ENCODE results near the gene MOB1B. TPM values are rescaled to one million over a fixed set of nuclear protein-coding genes. Genes with fewer than 3 reads are reported as not detected.

Gene MOB1B
- total and polyA plus RNA-seq, 2 of the 13 experiments (the other 11 are each of a cell fraction or from before 2014, with no cell fraction given): 3.9 to 4.0 TPM

- TF ChIP-seq, protein P1, sequence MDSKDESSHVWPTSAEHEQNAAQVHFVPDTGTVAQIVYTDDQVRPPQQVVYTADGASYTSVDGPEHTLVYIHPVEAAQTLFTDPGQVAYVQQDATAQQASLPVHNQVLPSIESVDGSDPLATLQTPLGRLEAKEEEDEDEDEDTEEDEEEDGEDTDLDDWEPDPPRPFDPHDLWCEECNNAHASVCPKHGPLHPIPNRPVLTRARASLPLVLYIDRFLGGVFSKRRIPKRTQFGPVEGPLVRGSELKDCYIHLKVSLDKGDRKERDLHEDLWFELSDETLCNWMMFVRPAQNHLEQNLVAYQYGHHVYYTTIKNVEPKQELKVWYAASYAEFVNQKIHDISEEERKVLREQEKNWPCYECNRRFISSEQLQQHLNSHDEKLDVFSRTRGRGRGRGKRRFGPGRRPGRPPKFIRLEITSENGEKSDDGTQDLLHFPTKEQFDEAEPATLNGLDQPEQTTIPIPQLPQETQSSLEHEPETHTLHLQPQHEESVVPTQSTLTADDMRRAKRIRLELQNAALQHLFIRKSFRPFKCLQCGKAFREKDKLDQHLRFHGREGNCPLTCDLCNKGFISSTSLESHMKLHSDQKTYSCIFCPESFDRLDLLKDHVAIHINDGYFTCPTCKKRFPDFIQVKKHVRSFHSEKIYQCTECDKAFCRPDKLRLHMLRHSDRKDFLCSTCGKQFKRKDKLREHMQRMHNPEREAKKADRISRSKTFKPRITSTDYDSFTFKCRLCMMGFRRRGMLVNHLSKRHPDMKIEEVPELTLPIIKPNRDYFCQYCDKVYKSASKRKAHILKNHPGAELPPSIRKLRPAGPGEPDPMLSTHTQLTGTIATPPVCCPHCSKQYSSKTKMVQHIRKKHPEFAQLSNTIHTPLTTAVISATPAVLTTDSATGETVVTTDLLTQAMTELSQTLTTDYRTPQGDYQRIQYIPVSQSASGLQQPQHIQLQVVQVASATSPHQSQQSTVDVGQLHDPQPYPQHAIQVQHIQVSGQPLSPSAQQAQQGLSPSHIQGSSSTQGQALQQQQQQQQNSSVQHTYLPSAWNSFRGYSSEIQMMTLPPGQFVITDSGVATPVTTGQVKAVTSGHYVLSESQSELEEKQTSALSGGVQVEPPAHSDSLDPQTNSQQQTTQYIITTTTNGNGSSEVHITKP (CRISPR knock-in tag; IDR thresholded peaks at IDR 0.05; ENCODE audit: low read depth): peak; percentile 70; the same call in 1 of the 2 replicates
- TF ChIP-seq, protein P2, sequence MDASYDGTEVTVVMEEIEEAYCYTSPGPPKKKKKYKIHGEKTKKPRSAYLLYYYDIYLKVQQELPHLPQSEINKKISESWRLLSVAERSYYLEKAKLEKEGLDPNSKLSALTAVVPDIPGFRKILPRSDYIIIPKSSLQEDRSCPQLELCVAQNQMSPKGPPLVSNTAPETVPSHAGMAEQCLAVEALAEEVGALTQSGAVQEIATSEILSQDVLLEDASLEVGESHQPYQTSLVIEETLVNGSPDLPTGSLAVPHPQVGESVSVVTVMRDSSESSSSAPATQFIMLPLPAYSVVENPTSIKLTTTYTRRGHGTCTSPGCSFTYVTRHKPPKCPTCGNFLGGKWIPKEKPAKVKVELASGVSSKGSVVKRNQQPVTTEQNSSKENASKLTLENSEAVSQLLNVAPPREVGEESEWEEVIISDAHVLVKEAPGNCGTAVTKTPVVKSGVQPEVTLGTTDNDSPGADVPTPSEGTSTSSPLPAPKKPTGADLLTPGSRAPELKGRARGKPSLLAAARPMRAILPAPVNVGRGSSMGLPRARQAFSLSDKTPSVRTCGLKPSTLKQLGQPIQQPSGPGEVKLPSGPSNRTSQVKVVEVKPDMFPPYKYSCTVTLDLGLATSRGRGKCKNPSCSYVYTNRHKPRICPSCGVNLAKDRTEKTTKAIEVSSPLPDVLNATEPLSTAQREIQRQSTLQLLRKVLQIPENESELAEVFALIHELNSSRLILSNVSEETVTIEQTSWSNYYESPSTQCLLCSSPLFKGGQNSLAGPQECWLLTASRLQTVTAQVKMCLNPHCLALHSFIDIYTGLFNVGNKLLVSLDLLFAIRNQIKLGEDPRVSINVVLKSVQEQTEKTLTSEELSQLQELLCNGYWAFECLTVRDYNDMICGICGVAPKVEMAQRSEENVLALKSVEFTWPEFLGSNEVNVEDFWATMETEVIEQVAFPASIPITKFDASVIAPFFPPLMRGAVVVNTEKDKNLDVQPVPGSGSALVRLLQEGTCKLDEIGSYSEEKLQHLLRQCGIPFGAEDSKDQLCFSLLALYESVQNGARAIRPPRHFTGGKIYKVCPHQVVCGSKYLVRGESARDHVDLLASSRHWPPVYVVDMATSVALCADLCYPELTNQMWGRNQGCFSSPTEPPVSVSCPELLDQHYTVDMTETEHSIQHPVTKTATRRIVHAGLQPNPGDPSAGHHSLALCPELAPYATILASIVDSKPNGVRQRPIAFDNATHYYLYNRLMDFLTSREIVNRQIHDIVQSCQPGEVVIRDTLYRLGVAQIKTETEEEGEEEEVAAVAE (CRISPR knock-in tag; IDR thresholded peaks at IDR 0.05; ENCODE audit: borderline replicate concordance): 0 out of 2 replicates have a peak, but pooled peaks have one; percentile 53
- peak; percentile 89 for TF ChIP-seq SALL1 (CRISPR knock-in tag; IDR thresholded peaks at IDR 0.05)
- no peak for TF ChIP-seq SOX13 (IDR thresholded peaks at IDR 0.05)
- TF ChIP-seq SOX13 (CRISPR knock-in tag; conservative IDR thresholded peaks at IDR 0.05 in 1 of 2, IDR thresholded peaks at IDR 0.05 in 1 of 2): peak in 1 of 2 experiments; percentile 21; a peak in 1 of 4 replicates
- no peak for TF ChIP-seq ZNF710 (CRISPR knock-in tag; IDR thresholded peaks at IDR 0.05; ENCODE audit: borderline replicate concordance)
- no peak for TF ChIP-seq HIVEP1 (CRISPR knock-in tag; IDR thresholded peaks at IDR 0.05)
- TF ChIP-seq CBX1 (IDR thresholded peaks at IDR 0.05; ENCODE audit: low read depth): peak; percentile 20
- peak; percentile 97 for TF ChIP-seq ZBTB7B (CRISPR knock-in tag; IDR thresholded peaks at IDR 0.05)
- peak; percentile 68 for TF ChIP-seq POGZ (CRISPR knock-in tag; IDR thresholded peaks at IDR 0.05)
- 0 out of 2 replicates have a peak, but pooled peaks have one; percentile 23 for TF ChIP-seq ZMYM3 (CRISPR knock-in tag; IDR thresholded peaks at IDR 0.05)
- 0 out of 2 replicates have a peak, but pooled peaks have one; percentile 45 for TF ChIP-seq ZNF331 (CRISPR knock-in tag; IDR thresholded peaks at IDR 0.05)
- TF ChIP-seq ATF1 (CRISPR knock-in tag; IDR thresholded peaks at IDR 0.05): no peak
- TF ChIP-seq ZNF605 (CRISPR knock-in tag; IDR thresholded peaks at IDR 0.05): peak; percentile 61; the same call in 1 of the 2 replicates
- TF ChIP-seq, protein P3, sequence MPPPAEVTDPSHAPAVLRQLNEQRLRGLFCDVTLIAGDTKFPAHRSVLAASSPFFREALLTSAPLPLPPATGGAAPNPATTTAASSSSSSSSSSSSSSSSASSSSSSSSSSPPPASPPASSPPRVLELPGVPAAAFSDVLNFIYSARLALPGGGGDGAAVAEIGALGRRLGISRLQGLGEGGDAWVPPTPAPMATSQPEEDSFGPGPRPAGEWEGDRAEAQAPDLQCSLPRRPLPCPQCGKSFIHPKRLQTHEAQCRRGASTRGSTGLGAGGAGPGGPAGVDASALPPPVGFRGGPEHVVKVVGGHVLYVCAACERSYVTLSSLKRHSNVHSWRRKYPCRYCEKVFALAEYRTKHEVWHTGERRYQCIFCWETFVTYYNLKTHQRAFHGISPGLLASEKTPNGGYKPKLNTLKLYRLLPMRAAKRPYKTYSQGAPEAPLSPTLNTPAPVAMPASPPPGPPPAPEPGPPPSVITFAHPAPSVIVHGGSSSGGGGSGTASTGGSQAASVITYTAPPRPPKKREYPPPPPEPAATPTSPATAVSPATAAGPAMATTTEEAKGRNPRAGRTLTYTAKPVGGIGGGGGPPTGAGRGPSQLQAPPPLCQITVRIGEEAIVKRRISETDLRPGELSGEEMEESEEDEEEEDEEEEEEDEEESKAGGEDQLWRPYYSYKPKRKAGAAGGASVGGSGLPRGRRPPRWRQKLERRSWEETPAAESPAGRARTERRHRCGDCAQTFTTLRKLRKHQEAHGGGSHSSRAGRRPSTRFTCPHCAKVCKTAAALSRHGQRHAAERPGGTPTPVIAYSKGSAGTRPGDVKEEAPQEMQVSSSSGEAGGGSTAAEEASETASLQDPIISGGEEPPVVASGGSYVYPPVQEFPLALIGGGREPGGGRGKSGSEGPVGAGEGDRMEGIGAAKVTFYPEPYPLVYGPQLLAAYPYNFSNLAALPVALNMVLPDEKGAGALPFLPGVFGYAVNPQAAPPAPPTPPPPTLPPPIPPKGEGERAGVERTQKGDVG (CRISPR knock-in tag; IDR thresholded peaks at IDR 0.05; ENCODE audit: borderline replicate concordance): 0 out of 2 replicates have a peak, but pooled peaks have one; percentile 49
Observed at GRCh38 chr4:70901984-70902576, at the start of gene MOB1B (continued).
